ENCODE results near the gene ST8SIA1.

DNA sequence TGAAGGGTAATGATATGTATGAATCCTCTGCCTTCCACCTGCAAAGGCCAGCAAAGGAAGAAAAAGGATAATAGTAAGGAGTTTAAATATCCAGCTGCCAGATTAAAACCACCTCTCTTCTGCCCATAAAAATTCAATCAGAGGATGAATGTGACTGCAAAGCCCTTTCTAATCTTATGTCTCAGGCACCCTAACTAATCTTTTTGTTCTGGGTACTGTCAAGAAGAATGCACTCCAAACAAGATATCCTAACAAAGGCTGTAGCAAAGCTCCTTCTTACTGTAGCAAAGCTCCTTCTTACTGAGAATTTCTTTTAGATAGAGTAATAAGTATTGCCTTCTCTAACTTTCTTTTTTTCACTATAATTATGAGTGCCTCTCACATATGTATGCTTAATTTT lies 91.8 kb downstream of the ST8SIA1 start:
- TF ChIP-seq TCF12 (IDR thresholded peaks at IDR 0.05; ENCODE audit: low read depth, low read length) (no peak), RNF2 (IDR thresholded peaks at IDR 0.05; ENCODE audit: borderline replicate concordance, low read depth, low read length, missing control alignments, poor library complexity, severe bottlenecking) (no peak), EZH2 (IDR thresholded peaks at IDR 0.05; ENCODE audit: low read depth, low read length, severe bottlenecking) (no peak)
